T-helper 22 cell (primary cell): ENCODE measurements around the gene TSPAN14.

Source experiments
- DNase-seq: peaks from one replicate; pipeline ENCODE4 v3.0.0-alpha.2; 2020; ENCODE audit warnings: low read depth

The TSPAN14 gene

DNA sequence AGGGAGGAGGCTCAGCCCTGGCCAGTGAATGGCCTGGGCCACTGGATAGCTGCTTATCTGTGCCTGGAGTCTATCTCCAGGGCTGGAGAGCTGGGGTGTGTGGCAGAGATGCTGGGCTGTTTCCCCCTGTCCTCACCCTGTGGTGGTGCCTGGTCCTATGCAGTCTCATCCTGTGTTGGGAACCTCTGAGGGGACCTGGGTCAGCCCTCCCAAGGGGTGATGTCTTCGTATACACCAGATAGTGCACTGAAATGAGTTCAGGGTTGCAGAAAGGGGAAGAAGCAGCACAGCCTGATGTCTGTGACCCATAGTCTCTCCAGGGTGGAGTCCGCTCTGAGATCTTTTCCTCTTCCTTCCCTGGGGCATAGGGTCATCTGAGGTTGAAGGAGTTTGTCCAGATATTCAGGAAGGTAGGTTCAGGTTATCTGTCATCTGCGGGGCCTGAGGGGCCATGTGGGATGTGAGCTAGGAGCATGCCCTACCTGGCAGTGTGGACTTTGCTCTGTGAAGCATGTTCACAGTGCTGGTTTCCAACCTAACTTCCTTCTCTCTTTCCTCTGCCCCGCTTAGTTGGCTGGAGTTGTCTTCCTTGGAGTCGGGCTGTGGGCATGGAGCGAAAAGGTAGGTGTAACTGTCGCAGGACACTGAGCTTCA lies 50.2 kb downstream of the TSPAN14 start:
- DNase-seq = no peak

DNA sequence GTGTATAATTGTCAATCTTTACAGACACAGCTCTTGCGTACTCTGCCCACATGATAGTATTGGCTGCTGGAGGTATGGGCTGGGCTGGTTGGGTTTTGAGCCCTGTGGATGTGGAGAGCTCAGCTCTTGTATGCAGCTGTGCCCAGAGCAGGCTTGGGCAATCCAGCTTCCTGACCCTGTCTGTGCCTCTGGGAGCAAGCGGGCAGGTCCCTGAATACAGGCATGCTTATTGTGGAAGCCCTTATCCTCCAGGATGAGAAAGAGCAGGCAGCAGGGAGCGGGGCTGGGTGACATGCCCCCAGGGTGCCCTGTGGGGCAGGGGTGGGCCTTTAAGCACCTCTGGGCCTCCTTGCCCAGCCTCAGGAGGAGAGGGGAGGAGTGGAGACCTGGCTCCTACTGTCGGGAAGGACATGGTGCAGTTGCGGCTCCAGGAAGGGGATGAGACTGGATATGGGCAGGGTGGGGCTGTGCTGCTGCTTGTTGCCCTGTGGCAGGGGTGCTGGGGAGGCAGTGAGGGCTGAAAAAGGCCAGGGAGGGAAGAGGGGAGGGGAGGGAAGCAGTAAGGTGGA lies 50.9 kb downstream of the TSPAN14 start:
- no peak for DNase-seq

DNA sequence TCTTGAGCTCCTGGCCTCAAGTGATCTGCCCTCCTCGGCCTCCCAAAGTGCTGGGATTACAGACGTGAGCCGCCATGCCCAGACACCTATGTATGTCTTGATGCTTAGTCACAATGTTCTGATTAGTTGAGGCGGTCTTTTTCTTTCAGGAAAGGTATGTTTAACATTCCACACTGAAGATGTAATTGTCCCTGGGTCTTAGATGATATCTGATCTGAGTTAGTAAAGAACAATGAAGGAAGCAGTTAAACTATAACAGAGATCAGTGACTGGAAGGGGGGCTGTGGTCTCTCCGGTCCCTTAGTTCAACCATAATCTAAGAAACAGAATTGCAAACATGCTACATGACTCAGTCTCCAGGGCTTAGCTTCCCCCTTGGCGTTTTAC lies 52.1 kb downstream of the TSPAN14 start:
- DNase-seq = no peak

GRCh38 chr10:80506836-80507487 lies 52.9 kb downstream of the TSPAN14 start:
- no peak for DNase-seq

GRCh38 chr10:80509108-80509402 lies 54.9 kb downstream of the TSPAN14 start:
- no peak for DNase-seq

- DNase-seq = no peak
These were observed 55.5 kb downstream of the TSPAN14 start for GRCh38 chr10:80509403-80510161.

DNA sequence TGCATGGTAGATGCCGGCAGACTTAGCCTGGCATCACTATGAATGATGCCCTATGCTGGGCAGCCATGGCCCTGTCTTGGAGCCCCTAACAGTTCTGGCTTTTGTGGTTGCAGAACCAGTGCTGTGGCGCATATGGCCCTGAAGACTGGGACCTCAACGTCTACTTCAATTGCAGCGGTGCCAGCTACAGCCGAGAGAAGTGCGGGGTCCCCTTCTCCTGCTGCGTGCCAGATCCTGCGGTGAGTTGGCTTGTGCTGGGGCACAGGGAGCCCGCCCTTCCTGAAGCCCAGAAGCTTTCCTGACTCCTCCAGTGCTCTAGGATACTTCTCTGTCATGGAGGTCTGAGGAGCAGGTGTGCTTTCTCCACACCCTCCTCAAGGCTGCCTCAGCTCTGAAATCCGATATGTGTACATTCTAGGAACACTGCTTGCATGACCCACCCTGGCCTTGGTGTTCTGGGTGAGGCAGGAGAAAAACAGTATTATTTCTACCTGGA lies 58.0 kb downstream of the TSPAN14 start:
- DNase-seq = no peak

DNA sequence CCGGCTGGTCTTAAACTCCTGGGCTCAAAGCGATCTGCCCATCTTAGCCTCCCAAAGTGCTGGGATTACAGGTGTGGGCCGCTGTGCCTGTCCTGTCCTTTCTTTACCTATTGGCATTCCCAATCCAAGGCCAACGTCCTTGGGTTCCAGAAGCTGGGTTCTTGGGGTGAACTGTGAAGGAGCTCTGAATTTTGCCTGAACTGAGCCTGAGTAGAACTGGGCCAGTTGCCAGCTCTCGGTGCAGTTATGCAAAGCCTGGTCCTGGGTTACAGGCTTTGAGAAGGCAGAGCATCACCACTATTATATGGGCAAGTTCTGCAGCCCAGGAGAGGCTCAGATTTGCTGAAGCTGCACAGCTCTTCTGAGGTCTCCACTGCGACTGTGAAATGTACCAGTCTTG lies 59.0 kb downstream of the TSPAN14 start:
- no peak for DNase-seq

GRCh38 chr10:80515511-80515910 lies 61.4 kb downstream of the TSPAN14 start:
- DNase-seq = no peak

DNA sequence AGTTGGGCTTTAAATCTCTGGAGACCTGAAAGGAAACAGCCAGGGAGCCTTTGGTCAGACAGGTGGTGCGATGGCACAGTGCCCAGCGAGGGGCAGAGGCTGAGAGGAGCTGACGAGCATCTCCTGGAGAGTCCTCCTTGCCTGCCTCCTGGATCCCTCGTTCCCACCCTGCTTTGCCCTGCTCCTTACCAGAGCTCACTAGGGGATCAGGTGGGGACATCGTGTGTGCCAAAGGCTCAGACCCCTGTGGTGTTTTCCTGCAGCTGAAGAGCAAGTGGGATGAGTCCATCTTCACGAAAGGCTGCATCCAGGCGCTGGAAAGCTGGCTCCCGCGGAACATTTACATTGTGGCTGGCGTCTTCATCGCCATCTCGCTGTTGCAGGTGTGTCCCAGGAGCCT lies 61.8 kb downstream of the TSPAN14 start:
- DNase-seq = no peak

DNA sequence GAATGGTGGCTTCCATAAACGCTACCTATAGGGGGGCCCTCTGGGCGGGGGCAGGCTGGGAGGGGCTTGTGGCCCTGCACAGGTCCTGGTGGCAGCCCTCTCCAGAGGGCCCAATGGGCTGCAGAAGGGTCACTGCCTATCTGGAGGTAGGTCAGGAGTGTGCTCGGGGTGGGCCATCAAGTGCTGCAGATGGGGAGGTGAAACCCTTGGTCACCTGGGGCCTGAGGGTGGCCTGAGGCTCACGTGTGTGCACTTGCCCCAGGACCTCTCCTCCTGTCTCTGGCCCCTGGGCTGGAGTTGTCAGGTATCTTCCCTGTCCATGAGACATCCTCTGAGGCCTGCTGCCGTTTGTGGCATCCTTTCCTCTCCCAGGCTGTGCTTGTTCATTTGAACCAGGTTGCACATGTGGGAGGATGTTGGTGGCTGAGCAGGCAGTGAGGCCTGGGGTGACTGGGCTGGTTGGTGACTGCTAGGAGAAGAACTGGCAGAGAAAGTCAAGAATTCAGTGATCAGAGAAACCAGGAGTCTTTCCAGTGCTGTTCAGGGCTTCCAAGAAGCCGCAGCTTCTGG lies 62.5 kb downstream of the TSPAN14 start:
- no peak for DNase-seq

DNA sequence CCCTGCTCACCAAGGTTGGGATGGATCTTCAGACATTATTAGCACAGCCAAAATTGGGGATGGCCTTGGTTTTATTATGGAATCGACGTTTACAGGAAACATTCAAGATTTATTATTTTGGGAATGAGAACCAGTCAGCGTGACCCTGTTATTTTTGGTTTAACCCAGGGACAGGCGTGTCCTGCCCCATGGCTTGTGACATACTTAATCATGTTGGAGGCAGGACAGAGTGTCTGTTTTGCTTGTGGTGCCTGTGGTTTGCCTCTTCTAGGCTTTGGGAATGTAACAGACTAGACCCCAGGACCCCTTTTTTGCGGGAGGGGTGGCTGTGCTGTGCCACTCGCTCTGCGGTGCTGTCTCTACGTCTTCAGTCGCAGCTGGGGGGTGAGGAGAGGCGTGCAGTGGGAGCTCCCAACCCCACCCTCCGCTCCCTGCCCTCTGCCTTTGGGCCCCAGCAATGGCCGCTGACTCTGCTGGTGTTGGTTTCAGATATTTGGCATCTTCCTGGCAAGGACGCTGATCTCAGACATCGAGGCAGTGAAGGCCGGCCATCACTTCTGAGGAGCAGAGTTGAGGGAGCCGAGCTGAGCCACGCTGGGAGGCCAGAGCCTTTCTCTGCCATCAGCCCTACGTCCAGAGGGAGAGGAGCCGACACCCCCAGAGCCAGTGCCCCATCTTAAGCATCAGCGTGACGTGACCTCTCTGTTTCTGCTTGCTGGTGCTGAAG lies 63.5 kb downstream of the TSPAN14 start:
- no peak for DNase-seq

- no peak for DNase-seq
These were observed 64.2 kb downstream of the TSPAN14 start for GRCh38 chr10:80518143-80518806.

GRCh38 chr10:80518807-80519360 lies 64.8 kb downstream of the TSPAN14 start:
- no peak for DNase-seq

DNA sequence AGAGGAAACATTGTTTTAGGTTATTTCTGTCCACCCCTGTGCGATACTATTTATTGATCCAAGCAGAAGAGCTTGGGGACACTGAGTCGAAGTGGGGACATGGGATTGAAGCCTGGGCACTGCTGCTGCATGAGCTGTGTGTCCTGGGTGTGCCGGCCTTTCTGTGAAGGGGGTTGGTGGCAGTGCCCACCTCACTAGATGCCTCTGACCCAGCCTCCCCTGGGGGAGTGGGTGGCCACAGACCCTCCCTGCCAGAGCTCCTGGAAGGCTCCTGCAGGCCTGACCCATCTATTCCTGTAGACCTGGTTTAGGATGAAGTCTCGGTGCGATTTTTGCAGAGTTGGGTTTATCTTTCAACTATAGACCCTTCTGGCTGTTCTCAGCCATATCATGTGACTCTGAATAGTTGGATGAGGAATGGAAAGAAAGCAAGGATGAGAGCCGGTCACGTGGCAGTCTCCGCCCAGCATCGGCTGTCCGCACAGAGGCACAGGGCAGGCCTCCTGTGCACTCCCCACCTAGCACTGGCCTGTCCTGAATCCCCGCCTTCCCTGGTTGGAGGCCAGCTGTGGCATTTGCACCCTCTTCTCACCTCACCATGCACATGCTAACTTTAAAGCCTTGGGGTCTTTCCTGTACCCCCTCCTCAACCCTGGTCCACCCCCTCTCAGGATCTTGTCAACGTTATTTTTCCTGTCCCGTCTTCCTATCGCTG lies 66.0 kb downstream of the TSPAN14 start:
- no peak for DNase-seq

- no peak for DNase-seq
These were observed 66.8 kb downstream of the TSPAN14 start for GRCh38 chr10:80520661-80521470.

DNA sequence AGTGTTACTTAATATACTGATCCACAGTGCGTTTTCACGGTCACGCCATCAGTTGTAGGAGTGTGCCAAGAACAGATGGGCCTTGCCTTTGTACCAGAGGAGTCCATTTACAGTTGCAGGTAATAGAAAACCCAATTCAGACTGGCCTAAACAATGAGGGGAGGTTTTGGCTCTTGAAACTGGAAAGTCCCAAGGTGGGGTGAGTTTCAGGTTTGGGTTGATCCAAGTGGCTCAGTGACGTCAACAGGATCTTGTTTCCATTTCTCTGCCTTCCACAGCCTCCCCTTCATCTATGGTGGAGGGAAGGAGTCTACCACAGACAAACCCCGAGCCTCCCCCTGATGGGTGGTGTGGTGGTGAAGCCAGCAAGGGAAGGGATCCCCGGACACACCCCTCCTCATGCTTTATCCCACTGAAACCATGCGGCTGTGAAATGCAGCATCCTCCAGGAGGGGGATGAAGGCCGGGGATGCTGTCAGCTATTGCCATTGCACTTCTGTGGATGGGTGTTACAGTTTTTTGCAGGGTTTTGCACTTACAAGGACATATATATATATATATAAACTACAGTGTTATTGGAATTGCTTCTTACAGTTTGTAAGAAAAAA lies 68.8 kb downstream of the TSPAN14 start:
- no peak for DNase-seq

DNA sequence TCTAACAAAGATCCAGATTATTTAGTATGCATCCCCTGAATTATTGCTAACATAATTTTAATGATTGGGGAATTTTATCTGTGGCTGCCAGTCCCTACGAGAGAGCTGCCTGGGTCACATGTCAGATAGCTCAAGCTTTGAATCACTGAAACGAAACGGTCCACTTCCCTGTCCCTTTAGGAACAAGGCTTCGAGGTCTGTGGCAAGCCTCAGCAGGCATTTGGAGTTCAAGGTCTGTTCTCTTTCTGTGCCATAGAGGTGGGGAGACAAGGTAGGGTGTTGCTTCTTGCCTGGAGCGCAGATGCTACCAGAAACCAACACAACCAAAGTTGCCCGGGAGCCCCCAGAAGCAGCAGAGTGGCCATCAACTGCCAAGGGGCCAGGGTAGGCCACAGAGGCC lies 69.7 kb downstream of the TSPAN14 start:
- no peak for DNase-seq
